ENCODE measurements around the gene VWCE.

VWCE gene

GRCh38 chr11:61294717-61295595 lies at the start of gene VWCE:
TSS of gene VWCE (minus strand) at chr11:61295316. CDS start at chr11:61295037, 279 bp downstream.
- peak in 29 of 51 donors; percentile 11 to 70 (median 43) for DNase-seq

- DNase-seq = no peak
Measured at GRCh38 chr11:61343792-61344745, 49.0 kb upstream of the VWCE start.

GRCh38 chr11:61342207-61342803 lies 47.2 kb upstream of the VWCE start:
- no peak for DNase-seq

- no peak for DNase-seq
Measured at GRCh38 chr11:61341706-61342105, 46.6 kb upstream of the VWCE start.

GRCh38 chr11:61340979-61341378 lies 45.9 kb upstream of the VWCE start:
- no peak for DNase-seq

GRCh38 chr11:61339490-61339878 lies 44.4 kb upstream of the VWCE start:
- DNase-seq = no peak

GRCh38 chr11:61338783-61339489 lies 43.8 kb upstream of the VWCE start:
- no peak for DNase-seq

GRCh38 chr11:61337706-61338470 lies 42.8 kb upstream of the VWCE start:
- DNase-seq = no peak

GRCh38 chr11:61336171-61336935 lies 41.2 kb upstream of the VWCE start:
- peak in 43 of 51 donors; percentile 4 to 73 (median 36) for DNase-seq

- DNase-seq = no peak
Measured at GRCh38 chr11:61335355-61335710, 40.2 kb upstream of the VWCE start.

GRCh38 chr11:61334434-61335354 lies 39.6 kb upstream of the VWCE start:
- no peak for DNase-seq

- no peak for DNase-seq
Measured at GRCh38 chr11:61333550-61334433, 38.7 kb upstream of the VWCE start.

GRCh38 chr11:61332797-61333549 lies 37.9 kb upstream of the VWCE start, which contains the start of the genes DDB1 and TKFC:
TSS of gene DDB1 (minus strand) at chr11:61333105. CDS start at chr11:61332968, 137 bp downstream.
TSS of gene TKFC (plus strand) at chr11:61333228. CDS start at chr11:61334729, 1,501 bp downstream.
- peak; percentile 30 to 97 (median 90) for DNase-seq

GRCh38 chr11:61332281-61332796 lies 37.2 kb upstream of the VWCE start:
- DNase-seq = peak in 4 of 51 donors; percentile 23 to 44 (median 34)

GRCh38 chr11:61331651-61332050 lies 36.5 kb upstream of the VWCE start:
- no peak for DNase-seq

- no peak for DNase-seq
Measured at GRCh38 chr11:61329871-61330270, 34.8 kb upstream of the VWCE start.
